DOHH2 (cell line): Measurements from ENCODE around the gene RAVER2.
"Not testable (repeated sequence)": the region's sequence is repeated elsewhere in the genome, so short reads cannot be mapped to it uniquely, and the experiment has no call there.

Source experiments
- H3F3A ChIP-seq: fragments of 200-600 bp; sonication (generic), shearing (Covaris generic); 2 replicates; pipeline ENCODE4 v1.6.0; 2016; ENCODE audit warnings: antibody characterized with exemption, mild to moderate bottlenecking; ENCODE audit not compliant: control insufficient read depth, insufficient read depth
- H3K27ac ChIP-seq: fragments of 200-600 bp; sonication (generic); 2 replicates; pipeline ENCODE4 v1.5.1; 2014; ENCODE audit warnings: low read depth, mild to moderate bottlenecking, low read length, moderate library complexity
- H3K27me3 ChIP-seq: fragments of 200-600 bp; sonication (generic); 2 replicates; pipeline ENCODE4 v1.6.1; 2014; ENCODE audit warnings: mild to moderate bottlenecking, low read length, mixed read lengths; ENCODE audit not compliant: control insufficient read depth
- H3K36me3 ChIP-seq: fragments of 200-600 bp; sonication (generic); 2 replicates; pipeline ENCODE4 v1.6.1; 2014; ENCODE audit warnings: mild to moderate bottlenecking, low read length, moderate library complexity, mixed read lengths; ENCODE audit not compliant: control insufficient read depth
- H3K4me1 ChIP-seq: fragments of 200-600 bp; sonication (generic); 2 replicates; pipeline ENCODE4 v1.6.1; 2014; ENCODE audit warnings: mild to moderate bottlenecking, low read length, mixed read lengths; ENCODE audit not compliant: control insufficient read depth
- H3K4me2 ChIP-seq: fragments of 200-600 bp; sonication (generic); 2 replicates; pipeline ENCODE4 v1.6.0; 2014; ENCODE audit warnings: mild to moderate bottlenecking, low read length, moderate library complexity
- H3K4me3 ChIP-seq: fragments of 200-600 bp; sonication (generic); 2 replicates; pipeline ENCODE4 v1.5.1; 2014; ENCODE audit warnings: mild to moderate bottlenecking, low read length, mixed read lengths
- H3K79me2 ChIP-seq: fragments of 200-600 bp; sonication (generic); 2 replicates; pipeline ENCODE4 v1.6.1; 2014; ENCODE audit warnings: mild to moderate bottlenecking, low read length, mixed read lengths; ENCODE audit not compliant: control insufficient read depth
- H3K9me2 ChIP-seq: fragments of 200-600 bp; sonication (generic); replicated peaks from 2 replicates; pipeline ENCODE4 v1.6.1; 2014; ENCODE audit warnings: mild to moderate bottlenecking, low read length, mixed read lengths; ENCODE audit not compliant: control insufficient read depth
- H3K9me3 ChIP-seq: fragments of 200-600 bp; sonication (generic); 2 replicates; pipeline ENCODE4 v1.6.1; 2014; ENCODE audit warnings: antibody characterized with exemption, low read length, mixed read lengths; ENCODE audit not compliant: control insufficient read depth, insufficient read depth
- H4K20me1 ChIP-seq: fragments of 200-600 bp; sonication (generic); 2 replicates; pipeline ENCODE4 v1.6.0; 2014; ENCODE audit warnings: low read depth, mild to moderate bottlenecking, antibody characterized with exemption, low read length, moderate library complexity; ENCODE audit not compliant: control insufficient read depth, insufficient read depth
- EZH2phosphoT487 ChIP-seq: fragments of 200-600 bp; sonication (generic); IDR thresholded peaks from 2 replicates; pipeline ENCODE4 v1.6.1; 2017; ENCODE audit warnings: borderline replicate concordance, mild to moderate bottlenecking, antibody characterized with exemption, low read length, moderate library complexity, mixed read lengths
- TF ChIP-seq, protein P1 (sequence below): fragments of 200-600 bp; sonication (generic); IDR thresholded peaks from one replicate; pipeline ENCODE4 v1.5.1; 2014; ENCODE audit warnings: antibody characterized with exemption, mild to moderate bottlenecking, low read depth, low read length; ENCODE audit not compliant: poor library complexity, severe bottlenecking

RAVER2 gene

DNA sequence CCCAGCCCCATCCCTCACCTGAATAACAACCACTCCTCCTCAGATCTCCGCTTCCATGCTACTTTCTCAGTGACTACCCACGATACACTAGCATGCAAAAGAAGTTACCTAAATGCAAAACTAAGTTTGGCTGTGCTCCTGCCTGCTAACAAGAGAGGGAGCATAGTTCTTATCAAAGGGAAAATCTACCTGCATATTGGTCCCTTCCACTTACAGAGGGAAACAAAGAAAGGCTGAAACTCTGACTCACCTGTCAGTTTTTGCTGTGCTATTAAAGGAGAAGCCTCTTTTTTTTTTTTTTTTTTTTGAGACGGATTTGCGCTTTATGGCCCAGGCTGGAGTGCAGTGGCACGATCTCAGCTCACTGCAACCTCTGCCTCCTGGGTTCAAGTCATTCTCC, 43.8 kb upstream of the RAVER2 start:
- H3K79me2 ChIP-seq: no peaks in the 10 kb centered on the region
- no peak for TF ChIP-seq EZH2phosphoT487
- TF ChIP-seq, protein P1, sequence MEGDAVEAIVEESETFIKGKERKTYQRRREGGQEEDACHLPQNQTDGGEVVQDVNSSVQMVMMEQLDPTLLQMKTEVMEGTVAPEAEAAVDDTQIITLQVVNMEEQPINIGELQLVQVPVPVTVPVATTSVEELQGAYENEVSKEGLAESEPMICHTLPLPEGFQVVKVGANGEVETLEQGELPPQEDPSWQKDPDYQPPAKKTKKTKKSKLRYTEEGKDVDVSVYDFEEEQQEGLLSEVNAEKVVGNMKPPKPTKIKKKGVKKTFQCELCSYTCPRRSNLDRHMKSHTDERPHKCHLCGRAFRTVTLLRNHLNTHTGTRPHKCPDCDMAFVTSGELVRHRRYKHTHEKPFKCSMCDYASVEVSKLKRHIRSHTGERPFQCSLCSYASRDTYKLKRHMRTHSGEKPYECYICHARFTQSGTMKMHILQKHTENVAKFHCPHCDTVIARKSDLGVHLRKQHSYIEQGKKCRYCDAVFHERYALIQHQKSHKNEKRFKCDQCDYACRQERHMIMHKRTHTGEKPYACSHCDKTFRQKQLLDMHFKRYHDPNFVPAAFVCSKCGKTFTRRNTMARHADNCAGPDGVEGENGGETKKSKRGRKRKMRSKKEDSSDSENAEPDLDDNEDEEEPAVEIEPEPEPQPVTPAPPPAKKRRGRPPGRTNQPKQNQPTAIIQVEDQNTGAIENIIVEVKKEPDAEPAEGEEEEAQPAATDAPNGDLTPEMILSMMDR: no peak

DNA sequence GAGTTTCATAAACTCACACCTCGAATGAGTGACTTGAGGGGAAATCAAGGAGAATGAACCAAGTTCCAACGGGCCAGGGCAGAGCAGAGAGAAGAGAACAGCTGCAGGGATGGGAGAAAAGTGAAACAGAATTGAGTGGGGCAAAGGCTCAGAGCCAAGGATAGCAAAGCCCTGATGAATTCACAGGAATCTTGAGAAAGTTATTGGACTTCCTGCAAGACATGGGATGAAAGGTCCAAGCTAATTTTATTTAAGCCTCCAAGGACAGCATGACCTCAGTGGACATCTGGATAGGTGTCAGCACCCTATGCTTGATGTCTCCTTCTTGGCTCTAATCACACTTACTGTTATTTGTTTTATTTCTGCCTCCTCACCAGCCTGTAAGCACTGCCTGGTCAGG, 43.0 kb upstream of the RAVER2 start:
- Histone ChIP-seq H3K4me3 (no peak overlapping the region), H3K27ac (no peak overlapping the region), H3K36me3 (no peaks in the 10 kb centered on the region), H3K4me2 (no peak overlapping the region), H3F3A (no peaks in the 10 kb centered on the region), H3K27me3 (0 out of 2 replicates have a peak, but pooled peaks cover 4% of the 10 kb centered on the region), H3K9me3 (no peaks in the 10 kb centered on the region), H3K79me2 (no peaks in the 10 kb centered on the region), H3K9me2 (no peaks in the 10 kb centered on the region), H3K4me1 (no peaks in the 10 kb centered on the region), H4K20me1 (no peaks in the 10 kb centered on the region)
- TF ChIP-seq, protein P1: no peak
- TF ChIP-seq EZH2phosphoT487: no peak

More for the DNA sequence above, 43.8 kb upstream of the RAVER2 start:
- no peaks in the 10 kb centered on the region for H4K20me1 ChIP-seq
- H3K9me3 ChIP-seq: no peaks in the 10 kb centered on the region
- peaks cover 4% of the 10 kb centered on the region; the same call in 1 of the 2 replicates for H3K27me3 ChIP-seq
- H3K9me2 ChIP-seq: no peaks in the 10 kb centered on the region
- H3K4me2 ChIP-seq: no peak overlapping the region
- H3K4me3 ChIP-seq: no peak overlapping the region
- H3K4me1 ChIP-seq: no peaks in the 10 kb centered on the region
- H3K27ac ChIP-seq: no peak overlapping the region
- H3K36me3 ChIP-seq: no peaks in the 10 kb centered on the region
- no peaks in the 10 kb centered on the region for H3F3A ChIP-seq

DNA sequence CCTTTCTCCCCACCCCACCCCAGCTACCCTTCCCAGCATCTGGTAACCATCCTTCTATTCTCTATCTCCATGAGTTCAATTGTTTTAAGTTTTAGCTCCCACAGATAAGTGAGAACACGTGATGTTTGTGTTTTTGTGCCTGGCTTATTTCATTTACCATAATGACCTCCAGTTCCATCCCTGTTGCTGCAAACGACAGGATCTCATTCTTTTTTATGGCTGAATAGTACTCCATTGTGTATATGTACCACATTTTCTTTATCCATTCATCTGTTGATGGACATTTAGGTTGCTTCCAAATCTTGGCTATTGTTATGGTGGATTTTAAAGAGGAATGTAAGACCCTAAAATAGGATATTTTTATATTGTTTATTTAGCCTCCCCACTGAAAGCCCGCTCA, 42.2 kb upstream of the RAVER2 start:
- H3K36me3 ChIP-seq, H4K20me1 ChIP-seq, H3K4me3 ChIP-seq, H3K9me3 ChIP-seq, H3K27ac ChIP-seq, H3K4me1 ChIP-seq, H3F3A ChIP-seq, H3K27me3 ChIP-seq, H3K9me2 ChIP-seq, H3K79me2 ChIP-seq, H3K4me2 ChIP-seq: not testable (repeated sequence)

DNA sequence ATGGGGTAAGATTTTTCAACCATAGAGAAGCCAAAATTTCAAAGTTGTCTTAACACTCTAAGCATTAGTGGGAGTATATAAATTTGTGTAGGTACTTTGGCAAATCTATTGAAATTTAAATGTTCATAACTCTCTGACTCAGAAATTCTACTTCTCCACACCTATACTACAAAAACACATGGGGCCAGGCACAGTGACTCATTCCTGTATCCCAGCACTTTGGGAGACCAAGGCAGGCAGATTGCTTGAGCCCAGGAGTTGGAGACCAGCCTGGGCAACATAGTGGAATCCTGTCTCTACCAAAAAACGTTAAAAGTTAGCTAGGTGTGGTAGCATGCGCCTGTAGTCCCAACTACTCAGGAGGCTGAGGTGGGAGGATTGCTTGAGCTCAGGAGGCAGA, 41.3 kb upstream of the RAVER2 start:
- Histone ChIP-seq H3K79me2 (no peaks in the 10 kb centered on the region), H3K27me3 (0 out of 2 replicates have a peak, but pooled peaks cover 4% of the 10 kb centered on the region), H3K4me3 (no peak overlapping the region), H3K36me3 (no peaks in the 10 kb centered on the region), H3K4me1 (no peaks in the 10 kb centered on the region), H3K27ac (no peak overlapping the region), H3F3A (no peaks in the 10 kb centered on the region), H3K9me3 (no peaks in the 10 kb centered on the region), H3K9me2 (no peaks in the 10 kb centered on the region), H4K20me1 (no peaks in the 10 kb centered on the region), H3K4me2 (no peak overlapping the region)
- TF ChIP-seq EZH2phosphoT487: no peak
- TF ChIP-seq, protein P1: no peak
